Myocyte (in vitro differentiated cells): Measurements from ENCODE around the gene GHRL. TPM values are rescaled to one million over a fixed set of nuclear protein-coding genes. Genes with fewer than 3 reads are reported as not detected.
"Not testable (repeated sequence)": the region's sequence is repeated elsewhere in the genome, so short reads cannot be mapped to it uniquely, and the experiment has no call there.

ENCODE experiments used
- DNase-seq: peaks from one replicate; pipeline ENCODE4 v3.0.0-alpha.2; 2012; ENCODE audit warnings: low read depth
- total RNA-seq: library from RNA; depleted of rRNA; stranded (reverse); fragments of >200 nt; gene quantifications from 2 replicates; pipeline ENCODE4 v1.2.3, GENCODE V29; 2014

Gene GHRL
- total RNA-seq, 1 donor from 2014 or later = not detected

DNA sequence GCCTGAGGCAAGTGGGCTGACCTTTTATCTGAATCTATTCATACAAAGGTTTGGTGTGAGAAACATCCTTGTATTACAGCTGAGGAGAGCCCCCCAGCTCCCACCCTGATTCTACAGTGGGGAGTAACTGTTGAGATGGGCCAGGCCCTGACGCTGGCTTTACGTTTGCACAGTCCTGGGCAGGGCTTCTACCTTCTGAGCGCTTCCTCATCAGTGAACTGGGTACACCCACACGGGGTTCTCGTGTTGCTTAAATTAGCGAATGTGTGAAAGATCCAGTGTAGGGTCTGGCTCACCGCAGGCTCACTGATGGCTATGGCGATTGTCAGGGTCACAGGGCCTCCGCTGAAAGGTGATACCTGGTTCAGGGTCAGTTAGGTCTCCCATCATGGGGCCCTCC, 7.3 kb upstream of the GHRL start:
- no peak for DNase-seq

DNA sequence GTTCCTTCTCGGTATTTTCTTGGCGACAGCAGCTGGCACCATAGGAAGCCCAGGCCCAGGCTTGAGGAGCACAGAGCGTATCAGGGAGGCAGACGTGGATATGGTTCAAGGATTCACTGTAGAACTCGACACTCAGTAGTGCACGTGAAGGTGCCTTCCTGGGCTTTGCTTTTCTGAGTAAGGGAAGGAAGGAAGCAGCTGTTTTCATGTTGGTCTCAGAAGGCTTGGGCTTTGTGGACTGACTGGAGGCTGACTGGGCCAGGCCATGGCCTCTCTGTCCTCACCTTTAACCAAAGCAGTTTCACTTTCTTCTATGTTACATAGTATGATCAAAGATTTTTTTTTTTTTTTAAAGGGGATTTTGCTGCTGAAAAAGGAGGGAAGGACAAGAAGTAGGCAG, 6.9 kb upstream of the GHRL start:
- no peak for DNase-seq

- no peak for DNase-seq
These were observed 6.4 kb upstream of the GHRL start for GRCh38 chr3:10299175-10299574.

DNA sequence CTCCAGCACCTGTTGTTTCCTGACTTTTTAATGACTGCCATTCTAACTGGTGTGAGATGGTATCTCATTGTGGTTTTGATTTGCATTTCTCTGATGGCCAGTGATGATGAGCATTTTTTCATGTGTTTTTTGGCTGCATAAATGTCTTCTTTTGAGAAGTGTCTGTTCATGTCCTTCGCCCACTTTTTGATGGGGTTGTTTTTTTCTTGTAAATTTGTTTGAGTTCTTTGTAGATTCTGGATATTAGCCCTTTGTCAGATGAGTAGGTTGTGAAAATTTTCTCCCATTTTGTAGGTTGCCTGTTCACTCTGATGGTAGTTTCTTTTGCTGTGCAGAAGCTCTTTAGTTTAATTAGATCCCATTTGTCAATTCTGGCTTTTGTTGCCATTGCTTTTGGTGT, 5.3 kb upstream of the GHRL start:
- DNase-seq = not testable (repeated sequence)

GRCh38 chr3:10294030-10294586, 1.4 kb upstream of the GHRL start:
- no peak for DNase-seq

DNA sequence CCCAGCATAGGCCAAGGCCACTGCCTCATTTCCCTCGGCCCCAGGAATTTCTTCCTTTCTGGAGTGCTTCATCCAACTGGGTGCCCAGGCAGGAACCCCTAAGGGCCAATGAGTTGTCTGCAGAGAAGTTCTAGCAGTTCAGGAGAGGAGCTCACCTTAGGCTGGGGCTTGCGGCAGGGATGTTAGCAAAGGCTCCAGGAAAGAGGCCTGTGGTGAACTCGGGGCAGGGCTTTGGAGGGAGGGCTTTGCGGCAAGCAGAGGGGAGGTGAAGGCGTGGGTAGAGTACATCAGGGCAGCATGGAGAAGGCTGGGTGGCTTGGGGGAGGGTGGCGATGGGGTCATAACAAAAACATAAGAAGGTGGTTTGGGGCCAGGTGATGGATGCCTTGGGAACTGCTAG, 1.1 kb downstream of the GHRL start:
- DNase-seq = no peak

- no peak for DNase-seq
These were observed 2.1 kb downstream of the GHRL start for GRCh38 chr3:10290481-10291176.

DNA sequence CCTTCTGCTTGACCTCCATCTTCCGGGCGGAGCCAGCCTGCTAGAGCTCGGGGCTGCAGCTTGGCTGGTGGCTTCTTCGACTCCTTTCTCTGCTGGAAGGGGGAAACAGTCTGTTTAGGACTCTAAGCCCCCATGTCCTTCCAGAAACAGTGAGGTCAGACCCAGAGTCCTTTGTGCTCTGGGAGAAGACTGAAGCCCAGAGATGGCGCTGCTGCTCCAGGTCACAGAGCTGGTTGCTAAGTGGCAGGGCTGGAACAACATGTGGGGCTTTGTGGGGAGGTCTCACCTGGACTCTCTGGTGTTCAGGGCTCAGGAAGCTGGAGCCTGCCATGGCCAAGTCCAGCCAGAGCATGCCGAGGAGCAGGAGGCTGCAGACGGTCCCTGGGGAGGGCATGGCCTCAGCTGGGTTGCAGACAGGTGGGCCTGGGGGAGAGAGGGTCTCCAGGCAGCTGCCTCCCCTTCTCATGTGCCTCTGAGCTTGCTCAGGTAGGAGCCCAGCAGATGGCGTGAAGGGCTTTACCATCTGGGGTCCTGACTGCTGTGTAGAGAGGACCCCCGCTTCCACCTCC, 2.9 kb downstream of the GHRL start:
- DNase-seq = no peak

- no peak for DNase-seq
These were observed 3.7 kb downstream of the GHRL start for GRCh38 chr3:10289077-10289476.

GRCh38 chr3:10288575-10288960, 4.2 kb downstream of the GHRL start:
- DNase-seq = no peak

DNA sequence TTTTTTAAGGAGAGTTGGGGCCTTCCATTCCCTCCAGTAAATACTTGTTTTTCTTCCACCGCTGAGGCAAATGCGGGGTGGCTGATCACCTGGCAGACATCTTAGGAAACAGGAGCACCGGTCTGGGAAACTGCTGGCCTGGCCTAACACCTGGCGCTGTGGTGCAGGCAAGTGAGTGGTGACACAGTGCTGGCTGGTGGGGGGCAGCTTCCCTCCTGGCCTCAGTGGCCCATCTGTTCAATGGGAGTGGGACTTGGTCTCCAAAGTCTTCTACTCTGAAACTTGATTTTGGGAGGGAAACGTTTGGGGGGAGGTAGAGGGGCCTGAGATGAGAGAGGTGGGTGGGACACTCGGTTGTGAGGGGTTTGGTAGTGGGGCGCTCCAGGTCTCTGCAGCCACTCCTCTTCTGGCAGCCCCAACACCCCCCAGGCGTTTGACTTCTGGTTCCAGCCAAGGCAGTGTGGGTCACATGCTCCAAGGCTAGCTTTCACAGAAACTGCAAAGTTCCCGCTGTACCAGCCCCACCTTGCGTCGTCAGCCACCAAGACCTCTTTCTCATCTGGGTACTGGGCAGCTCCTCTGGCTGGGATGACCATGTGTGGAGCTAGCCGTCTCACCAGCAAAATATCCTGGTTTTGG, 4.7 kb downstream of the GHRL start:
- DNase-seq = no peak

DNA sequence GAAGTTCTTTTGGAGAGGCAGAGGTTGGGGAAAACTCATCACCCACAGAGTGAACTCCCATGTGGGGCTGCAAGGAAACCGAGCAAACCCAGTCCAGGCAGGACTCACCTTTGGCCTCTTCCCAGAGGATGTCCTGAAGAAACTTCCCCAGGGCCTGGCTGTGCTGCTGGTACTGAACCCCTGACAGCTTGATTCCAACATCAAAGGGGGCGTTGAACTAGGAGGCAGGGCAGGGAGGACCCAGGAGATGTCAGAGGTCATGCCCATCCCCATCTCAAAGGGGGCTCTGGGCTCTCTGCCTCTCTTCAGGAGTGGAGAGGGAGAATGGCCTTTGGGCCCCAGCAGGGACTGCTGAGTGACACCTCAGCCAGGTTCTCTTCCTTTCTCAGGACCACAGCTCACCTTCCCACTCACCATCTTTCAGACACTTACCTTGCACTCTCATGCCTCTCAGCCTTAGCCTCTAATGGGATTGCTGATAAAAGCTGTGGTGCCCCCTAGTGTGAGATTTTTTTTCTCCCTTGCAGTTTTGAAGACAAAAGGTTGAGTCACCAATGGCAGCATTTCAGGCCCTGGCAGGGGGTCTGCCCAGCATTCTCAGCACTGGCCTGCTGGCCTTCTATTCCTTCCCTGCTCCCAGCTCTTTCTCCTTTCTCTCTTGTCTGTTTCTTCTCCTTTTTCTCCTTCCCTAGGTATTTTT, 6.0 kb downstream of the GHRL start:
- DNase-seq = peak; percentile 84

GRCh38 chr3:10286133-10286524, 6.6 kb downstream of the GHRL start:
- no peak for DNase-seq

GRCh38 chr3:10285272-10286132, 7.2 kb downstream of the GHRL start:
- DNase-seq = no peak

DNA sequence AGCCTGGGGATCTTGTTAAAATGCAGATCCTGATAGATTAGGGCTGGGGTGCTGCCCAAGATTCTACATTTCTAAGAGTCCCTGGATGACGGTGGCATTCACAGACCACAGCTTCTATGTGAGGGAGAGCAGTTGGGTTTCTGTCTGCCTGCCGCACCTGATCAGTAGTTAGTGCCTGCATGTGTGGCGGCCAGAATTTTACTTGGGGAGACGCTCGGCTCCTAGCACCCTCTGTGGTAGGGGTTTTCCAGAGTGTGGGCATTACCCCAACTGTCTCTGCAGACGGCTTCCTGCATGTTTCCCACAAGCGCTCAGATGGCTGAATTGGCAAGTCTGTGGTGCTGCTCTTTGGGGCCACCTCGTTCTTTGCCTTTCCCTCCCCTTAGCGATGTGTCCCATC, 8.3 kb downstream of the GHRL start:
- no peak for DNase-seq

- no peak for DNase-seq
These were observed 9.1 kb downstream of the GHRL start for GRCh38 chr3:10283638-10284037.

DNA sequence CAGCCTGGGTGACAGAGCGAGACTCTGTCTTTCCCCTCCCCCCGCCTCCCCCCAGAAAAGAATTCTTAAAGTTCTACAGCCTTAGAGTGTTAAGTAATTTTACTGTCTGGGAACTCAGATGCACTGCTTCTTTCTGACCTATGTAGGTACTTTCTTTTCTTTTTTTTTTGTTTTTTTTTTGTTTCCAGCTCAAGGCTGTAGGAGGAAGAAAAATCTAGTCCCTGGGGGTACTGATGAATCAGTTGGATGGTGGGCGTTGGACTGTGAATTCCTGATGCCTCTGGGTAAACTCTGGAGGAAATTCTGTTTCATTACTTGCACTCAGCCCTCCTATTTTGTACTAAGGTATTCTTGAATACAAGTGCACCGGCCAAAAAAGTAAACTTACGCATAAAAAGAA, 10.8 kb downstream of the GHRL start:
- no peak for DNase-seq

DNA sequence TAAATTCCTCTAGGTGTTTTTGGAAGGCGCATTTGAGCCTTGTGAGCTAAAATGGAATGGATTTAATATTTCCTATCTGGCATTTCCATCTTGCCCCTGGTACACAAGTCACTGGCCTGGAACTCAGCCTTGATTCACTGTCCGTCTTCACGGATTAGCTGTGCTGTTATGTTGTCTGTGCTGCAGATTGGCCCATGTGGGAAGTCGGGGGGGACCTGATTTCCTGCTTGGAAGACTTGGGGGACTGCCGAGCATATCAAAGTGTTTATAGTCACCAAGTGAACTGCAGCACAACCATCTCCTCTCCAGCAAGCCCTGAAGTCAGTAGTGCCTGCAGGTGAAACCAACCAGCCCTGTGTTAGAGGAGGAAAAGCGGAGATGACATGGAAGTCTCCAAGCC, 12.2 kb downstream of the GHRL start:
- DNase-seq = no peak

GRCh38 chr3:10280177-10280529, 12.6 kb downstream of the GHRL start:
- DNase-seq = no peak

DNA sequence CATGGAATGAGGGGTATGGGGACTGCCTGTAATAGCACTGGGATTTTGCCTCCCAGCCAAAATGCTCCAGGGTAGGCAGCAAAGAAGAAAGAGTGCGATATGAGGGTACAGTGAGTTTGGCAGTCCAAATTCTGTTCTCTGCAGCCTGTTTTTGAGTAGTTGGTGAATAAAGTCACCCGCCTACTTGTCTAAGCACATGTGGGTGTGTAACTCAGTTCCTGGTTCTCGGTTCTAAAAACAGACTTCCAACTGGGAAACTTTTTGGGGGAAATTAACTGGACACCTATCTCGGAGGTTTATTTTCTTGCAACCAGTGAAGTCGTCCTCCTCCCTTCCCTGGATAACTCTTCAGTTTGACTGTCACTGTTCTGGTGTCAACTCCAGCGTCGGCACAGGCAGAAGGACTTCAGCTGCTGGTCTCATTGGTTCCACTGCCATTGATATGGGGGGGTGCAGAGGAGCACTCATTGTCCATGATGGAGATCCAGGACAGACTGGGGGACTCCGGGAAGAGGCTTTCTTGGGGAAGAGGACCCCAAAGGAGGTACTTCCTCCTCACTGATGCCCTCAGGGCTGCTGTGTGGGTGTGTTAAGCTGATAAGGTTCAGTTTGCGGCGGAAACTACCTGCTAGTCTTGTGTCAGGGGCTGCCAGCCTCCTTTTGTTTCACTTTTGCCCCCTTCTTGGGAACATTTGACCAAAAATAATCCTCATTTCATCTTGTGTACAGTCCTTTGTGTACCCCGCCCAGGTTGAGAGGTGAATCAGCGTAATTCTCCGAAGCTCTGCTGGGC, 13.2 kb downstream of the GHRL start:
- no peak for DNase-seq
